HEK293 (cell line): Measurements from ENCODE around the gene ARHGAP21.
"Not testable (repeated sequence)": the region's sequence is repeated elsewhere in the genome, so short reads cannot be mapped to it uniquely, and the experiment has no call there.

Source experiments
- ZNF184 ChIP-seq: fragments of 450-650 bp; IDR thresholded peaks from 2 replicates; pipeline ENCODE4 v1.5.1; 2018; ENCODE audit warnings: missing biosample characterization, mild to moderate bottlenecking, missing genetic modification characterization
- TF ChIP-seq, protein P1 (sequence below): fragments of 450-650 bp; formaldehyde crosslinking; IDR thresholded peaks from 2 replicates; pipeline ENCODE4 v1.5.1; 2017; ENCODE audit warnings: missing biosample characterization, mild to moderate bottlenecking, missing genetic modification characterization, moderate library complexity

DNA sequence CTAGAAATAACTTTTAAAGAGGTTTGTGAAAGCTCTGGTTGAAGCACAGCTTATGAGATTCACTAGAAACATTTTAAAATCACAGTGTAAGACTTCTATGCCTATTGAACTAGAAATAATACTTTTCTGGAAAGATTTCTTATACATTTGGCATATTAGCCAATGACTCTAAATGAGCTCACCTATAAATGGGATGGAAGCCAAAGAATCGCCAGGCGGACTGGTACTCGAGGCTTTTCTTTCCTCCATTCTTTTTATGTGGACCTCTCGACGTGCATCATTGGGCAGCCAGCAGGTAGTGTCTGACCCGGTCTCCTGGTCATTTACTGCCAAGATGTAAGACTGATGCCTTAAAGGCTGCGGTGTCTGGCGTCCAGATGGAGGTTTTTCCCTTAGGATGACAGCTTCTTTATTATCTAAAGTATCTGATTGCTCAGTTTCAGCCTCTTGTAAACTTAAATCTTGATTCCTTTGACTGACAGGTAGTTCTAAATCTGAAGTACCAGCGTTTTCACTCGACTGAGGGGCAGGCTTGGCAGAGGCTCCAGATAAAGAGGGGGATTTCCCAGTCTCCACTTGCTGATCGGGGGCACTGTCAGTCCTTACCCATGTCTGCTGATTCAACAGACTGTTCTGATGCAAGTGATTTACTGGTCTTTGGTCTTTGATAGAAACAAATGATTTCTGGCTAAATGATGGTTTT, 104.2 kb downstream of the ARHGAP21 start:
- TF ChIP-seq, protein P1, sequence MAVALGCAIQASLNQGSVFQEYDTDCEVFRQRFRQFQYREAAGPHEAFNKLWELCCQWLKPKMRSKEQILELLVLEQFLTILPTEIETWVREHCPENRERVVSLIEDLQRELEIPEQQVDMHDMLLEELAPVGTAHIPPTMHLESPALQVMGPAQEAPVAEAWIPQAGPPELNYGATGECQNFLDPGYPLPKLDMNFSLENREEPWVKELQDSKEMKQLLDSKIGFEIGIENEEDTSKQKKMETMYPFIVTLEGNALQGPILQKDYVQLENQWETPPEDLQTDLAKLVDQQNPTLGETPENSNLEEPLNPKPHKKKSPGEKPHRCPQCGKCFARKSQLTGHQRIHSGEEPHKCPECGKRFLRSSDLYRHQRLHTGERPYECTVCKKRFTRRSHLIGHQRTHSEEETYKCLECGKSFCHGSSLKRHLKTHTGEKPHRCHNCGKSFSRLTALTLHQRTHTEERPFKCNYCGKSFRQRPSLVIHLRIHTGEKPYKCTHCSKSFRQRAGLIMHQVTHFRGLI (tag by site-specific recombination), result not testable (repeated sequence)
- not testable (repeated sequence) for TF ChIP-seq ZNF184
